GM23248 (cell line): ENCODE measurements around the gene HSD3B2.

ENCODE experiments used
- EZH2 ChIP-seq: fragments of 200-600 bp; sonication (generic); IDR thresholded peaks from 2 replicates; pipeline ENCODE4 v1.6.1; 2018; ENCODE audit warnings: antibody characterized with exemption, mild to moderate bottlenecking; ENCODE audit not compliant: insufficient read depth, poor library complexity, severe bottlenecking
- EZH2phosphoT487 ChIP-seq: fragments of 200-600 bp; sonication (generic); IDR thresholded peaks from 2 replicates; pipeline ENCODE4 v1.6.1; 2018; ENCODE audit warnings: antibody characterized with exemption, moderate library complexity, mild to moderate bottlenecking, low read depth; ENCODE audit not compliant: insufficient read depth

- no peak for TF ChIP-seq EZH2phosphoT487
- no peak for TF ChIP-seq EZH2
These were observed 7.7 kb downstream of the HSD3B2 start for GRCh38 chr1:119422631-119423030.
